SH-SY5Y (cell line): ENCODE measurements around the gene PRAMEF1.

ENCODE experiments used
- GATA2 ChIP-seq: IDR thresholded peaks from 2 replicates; pipeline ENCODE4 v1.6.1; 2011; ENCODE audit warnings: mild to moderate bottlenecking, low read depth, low read length
- GATA3 ChIP-seq: IDR thresholded peaks from 2 replicates; pipeline ENCODE4 v1.6.1; 2011; ENCODE audit warnings: low read depth, mild to moderate bottlenecking, low read length, moderate library complexity

DNA sequence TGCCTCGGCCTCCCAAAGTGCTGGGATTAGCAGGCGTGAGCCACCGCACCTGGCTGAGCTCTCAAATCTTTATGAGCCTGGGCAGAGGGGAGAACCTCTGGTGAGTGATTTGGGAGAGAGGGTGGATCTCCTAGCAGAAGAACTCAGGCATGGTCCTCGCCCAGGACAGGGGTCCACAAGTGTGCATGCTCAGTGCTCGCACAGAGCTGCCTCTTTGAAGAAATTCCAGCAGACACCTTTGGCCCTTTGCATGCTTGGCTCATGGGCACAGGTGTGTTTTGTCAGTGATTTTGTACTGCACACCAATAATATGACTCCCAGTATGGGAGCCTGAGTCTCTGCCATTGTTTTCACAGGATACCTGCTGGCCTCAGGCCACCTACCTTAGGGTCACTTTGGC lies 29.4 kb upstream of the PRAMEF1 start:
- TF ChIP-seq GATA2, result no peak
- TF ChIP-seq GATA3, result no peak
